Measurements from ENCODE around the gene PAX5. TPM values are rescaled to one million over a fixed set of nuclear protein-coding genes. Genes with fewer than 3 reads are reported as not detected.

Gene PAX5
- total and polyA plus RNA-seq, 4 experiments from 2014 or later = 0.32 TPM; not detected in 3

DNA sequence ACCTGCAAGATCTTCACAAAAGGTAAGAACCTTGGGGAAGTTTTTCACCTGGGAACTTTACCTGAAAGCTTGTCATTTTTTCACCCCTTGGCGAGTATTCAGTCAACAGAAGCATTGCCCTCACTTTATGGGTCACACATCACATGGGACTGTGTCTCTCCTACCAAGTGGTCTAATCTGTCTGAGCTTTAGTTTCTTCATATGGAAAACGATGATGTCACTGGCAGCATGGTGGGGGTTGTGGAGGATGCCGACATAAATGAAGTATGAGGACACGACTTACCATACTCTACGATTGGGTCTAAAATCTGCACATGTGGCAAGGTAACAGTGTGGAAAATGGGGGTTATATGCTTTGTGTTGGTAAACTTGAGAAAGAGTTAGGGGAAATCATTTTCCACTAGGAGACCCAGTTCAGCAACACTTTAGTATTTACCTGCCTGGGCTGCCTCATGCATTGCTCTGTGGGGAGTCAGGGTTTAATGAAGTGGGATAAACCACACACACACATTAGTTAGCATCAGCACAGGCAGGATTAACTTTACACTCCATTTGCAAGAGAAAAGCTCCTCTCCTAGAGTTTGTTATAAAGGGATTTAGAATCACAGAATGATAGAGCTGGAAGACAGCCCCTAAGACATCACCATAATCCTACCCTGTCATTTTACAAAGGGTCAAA lies 19.8 kb upstream of the PAX5 start:
- no peak overlapping the region for H3K27ac Mint-ChIP-seq
- intact Hi-C loops (cut with micrococcal nuclease) = no loop called here
- peaks cover 0 to 2% (median 0%) of the 10 kb centered on the region in 8 donors for H3K9me3 Mint-ChIP-seq
- Histone ChIP-seq H3K4me1 (ENCODE audit: insufficient read depth, low read length) (no peaks in the 10 kb centered on the region), H3K36me3 (ENCODE audit: insufficient read depth, low read length) (no peaks in the 10 kb centered on the region), H3K9me3 (ENCODE audit: control insufficient read depth in 1 of 2, low read length in 2 of 2) (no peaks in the 10 kb centered on the region), H3K27me3 (ENCODE audit: insufficient read depth, low read length) (peaks cover 7% of the 10 kb centered on the region), H3K27ac (ENCODE audit: low read depth, low read length) (no peak overlapping the region), H3K4me3 (ENCODE audit: low read length in 2 of 2) (no peak overlapping the region)
- H3K36me3 Mint-ChIP-seq = no peaks in the 10 kb centered on the region
- CTCF ChIA-PET (ENCODE audit: partially characterized antibody) = no interaction called here
- H3K4me3 Mint-ChIP-seq = no peak overlapping the region
- no peak for DNase-seq
- H3K4me1 Mint-ChIP-seq = no peaks in the 10 kb centered on the region
- POLR2A ChIA-PET (ENCODE audit: partially characterized antibody) = no interaction called here
- peaks cover 31 to 59% of the 10 kb centered on the region in 2 donors for H3K27me3 Mint-ChIP-seq

DNA sequence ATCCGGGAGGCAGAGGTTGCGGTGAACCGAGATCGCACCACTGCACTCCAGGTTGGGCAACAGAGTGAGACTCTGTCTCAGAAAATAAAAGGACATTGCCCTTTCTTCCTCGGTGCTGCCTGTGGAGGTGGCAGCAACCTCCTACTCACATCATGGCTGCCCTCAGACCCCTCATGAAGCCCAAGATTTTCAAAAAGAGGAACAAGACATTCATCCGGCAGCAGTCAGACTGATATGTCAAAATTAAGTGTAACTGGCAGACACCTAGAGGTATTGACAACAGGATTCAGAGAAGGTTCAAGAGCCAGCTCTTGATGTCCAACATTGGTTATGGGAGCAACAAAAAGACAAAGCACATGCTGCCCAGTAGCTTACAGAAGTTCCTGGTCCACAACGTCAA lies 12.6 kb upstream of the PAX5 start:
- Mint-ChIP-seq H3K36me3 (no peaks in the 10 kb centered on the region), H3K9me3 (no peaks in the 10 kb centered on the region), H3K27ac (no peak overlapping the region), H3K27me3 (peaks cover 31 to 37% of the 10 kb centered on the region in 2 donors), H3K4me3 (no peak overlapping the region), H3K4me1 (no peaks in the 10 kb centered on the region)
- intact Hi-C loops (cut with micrococcal nuclease) = no loop called here
- POLR2A ChIA-PET (ENCODE audit: partially characterized antibody) = no interaction called here
- Histone ChIP-seq H3K27ac (ENCODE audit: low read depth, low read length) (no peak overlapping the region), H3K27me3 (ENCODE audit: insufficient read depth, low read length) (no peaks in the 10 kb centered on the region), H3K9me3 (ENCODE audit: control insufficient read depth in 1 of 2, low read length in 2 of 2) (no peaks in the 10 kb centered on the region), H3K4me1 (ENCODE audit: insufficient read depth, low read length) (no peaks in the 10 kb centered on the region), H3K4me3 (ENCODE audit: low read length in 2 of 2) (no peak overlapping the region), H3K36me3 (ENCODE audit: insufficient read depth, low read length) (no peaks in the 10 kb centered on the region)
- CTCF ChIA-PET (ENCODE audit: partially characterized antibody) = no interaction called here
- DNase-seq = no peak

DNA sequence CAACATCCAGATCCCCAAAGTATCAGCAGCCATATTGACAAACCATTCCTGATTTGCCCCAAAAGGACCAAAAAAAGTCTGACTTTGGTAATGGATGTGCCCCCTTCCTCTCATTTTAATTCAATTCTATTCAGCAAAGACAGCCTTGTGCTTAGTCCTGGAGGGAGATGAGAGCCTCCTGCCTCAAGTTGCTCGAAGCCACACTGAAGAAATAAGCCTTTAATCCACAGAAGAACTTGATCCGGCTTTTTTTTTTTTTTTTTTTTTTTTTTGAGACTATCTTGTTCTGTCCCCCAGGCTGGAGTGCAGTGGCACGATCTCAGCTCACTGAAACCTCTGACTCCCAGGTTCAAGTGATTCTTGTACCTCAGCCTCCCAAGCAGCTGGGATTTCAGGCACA lies 8.4 kb upstream of the PAX5 start:
- DNase-seq = no peak
- H3K9me3 Mint-ChIP-seq = peaks cover 0 to 3% (median 0%) of the 10 kb centered on the region in 8 donors
- no peaks in the 10 kb centered on the region for H3K36me3 ChIP-seq (ENCODE audit: insufficient read depth, low read length)
- H3K4me3 ChIP-seq (ENCODE audit: low read length in 2 of 2) = no peak overlapping the region
- intact Hi-C loops (cut with micrococcal nuclease) = no loop called here
- H3K4me3 Mint-ChIP-seq = no peak overlapping the region
- no peak overlapping the region for H3K27ac Mint-ChIP-seq
- H3K27me3 ChIP-seq (ENCODE audit: insufficient read depth, low read length) = peaks cover 18% of the 10 kb centered on the region
- H3K36me3 Mint-ChIP-seq = no peaks in the 10 kb centered on the region
- no peaks in the 10 kb centered on the region for H3K9me3 ChIP-seq (ENCODE audit: control insufficient read depth in 1 of 2, low read length in 2 of 2)
- peaks cover 38 to 46% of the 10 kb centered on the region in 2 donors for H3K27me3 Mint-ChIP-seq
- CTCF ChIA-PET (ENCODE audit: partially characterized antibody) = no interaction called here
- H3K27ac ChIP-seq (ENCODE audit: low read depth, low read length) = no peak overlapping the region
- H3K4me1 ChIP-seq (ENCODE audit: insufficient read depth, low read length) = peaks cover 7% of the 10 kb centered on the region
- peaks cover 0 to 9% (median 5%) of the 10 kb centered on the region in 4 donors for H3K4me1 Mint-ChIP-seq
- POLR2A ChIA-PET (ENCODE audit: partially characterized antibody) = interaction anchor here (0.6 kb wide), 1 partner anchor 18 kb away, joined by 3 read pairs; no protein-coding TSS in a partner anchor

DNA sequence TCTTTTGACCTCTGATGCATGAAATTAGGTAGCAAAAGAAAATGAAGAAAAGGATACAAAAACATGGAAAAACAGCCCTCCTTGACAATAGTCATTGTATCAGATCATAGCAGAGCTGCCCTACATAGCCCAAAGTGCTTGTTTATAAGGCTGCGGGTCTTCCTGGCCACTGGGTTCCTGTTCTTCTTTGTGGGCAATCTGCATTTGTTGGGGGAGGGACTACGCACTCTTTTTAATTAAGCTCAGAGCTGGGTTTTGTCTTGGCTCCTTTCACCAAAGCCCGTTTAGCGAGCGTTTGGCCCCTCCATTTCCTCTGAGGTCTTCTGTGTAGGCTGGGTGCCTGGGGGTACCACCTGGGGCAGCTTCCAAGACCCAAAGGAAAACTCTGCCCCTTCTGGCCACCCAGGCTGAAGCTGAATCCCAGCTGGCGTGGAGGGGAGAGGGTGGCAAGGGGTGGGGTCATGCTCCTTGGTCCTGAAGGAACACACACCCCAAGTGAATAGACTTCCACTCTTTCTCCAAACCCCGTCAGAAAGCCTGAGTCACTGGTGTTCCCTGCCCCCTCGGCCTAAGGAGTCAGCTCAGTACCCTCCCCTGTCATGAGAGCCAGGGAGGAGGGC lies 6.5 kb upstream of the PAX5 start:
- Mint-ChIP-seq H3K27ac (no peak overlapping the region), H3K4me3 (no peak overlapping the region), H3K27me3 (peaks cover 46 to 54% of the 10 kb centered on the region in 2 donors), H3K9me3 (peaks cover 0 to 11% (median 4%) of the 10 kb centered on the region in 8 donors), H3K36me3 (peaks cover 0 to 5% of the 10 kb centered on the region in 2 donors), H3K4me1 (peaks cover 12 to 26% (median 20%) of the 10 kb centered on the region in 4 donors)
- Histone ChIP-seq H3K4me1 (ENCODE audit: insufficient read depth, low read length) (peaks cover 25% of the 10 kb centered on the region), H3K9me3 (ENCODE audit: control insufficient read depth in 1 of 2, low read length in 2 of 2) (no peaks in the 10 kb centered on the region), H3K27me3 (ENCODE audit: insufficient read depth, low read length) (peaks cover 36% of the 10 kb centered on the region), H3K36me3 (ENCODE audit: insufficient read depth, low read length) (no peaks in the 10 kb centered on the region), H3K27ac (ENCODE audit: low read depth, low read length) (no peak overlapping the region), H3K4me3 (ENCODE audit: low read length in 2 of 2) (no peak overlapping the region)
- intact Hi-C loops (cut with micrococcal nuclease) = no loop called here
- CTCF ChIA-PET (ENCODE audit: partially characterized antibody) = no interaction called here
- POLR2A ChIA-PET (ENCODE audit: partially characterized antibody) = no interaction called here
- DNase-seq = no peak

DNA sequence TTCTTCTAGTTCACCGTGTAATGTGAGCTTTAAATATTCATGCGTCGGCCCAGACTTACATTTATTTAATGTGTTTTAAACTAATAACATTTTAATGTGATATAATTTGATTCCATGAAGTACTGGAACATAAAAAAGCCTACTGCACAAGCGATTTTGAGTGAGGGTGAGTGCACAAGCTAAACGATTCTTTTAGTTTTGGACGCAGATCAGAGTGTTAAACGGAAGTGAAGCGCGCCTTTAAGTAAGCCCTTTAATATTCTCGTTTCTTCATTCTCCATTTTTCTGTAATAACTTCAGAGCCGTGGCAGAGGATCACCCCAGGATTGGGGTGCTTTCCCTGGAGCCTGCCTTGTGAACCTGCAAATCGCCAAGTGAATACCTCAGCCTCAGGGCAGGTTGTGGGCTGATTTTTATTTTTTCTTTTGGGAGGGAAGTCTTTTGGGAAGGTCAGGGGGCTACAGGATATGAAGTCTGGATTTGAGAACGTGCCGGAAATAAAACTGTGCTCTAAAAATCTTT lies 4.9 kb upstream of the PAX5 start:
- Histone ChIP-seq H3K27ac (ENCODE audit: low read depth, low read length) (no peak overlapping the region), H3K9me3 (ENCODE audit: control insufficient read depth in 1 of 2, low read length in 2 of 2) (no peaks in the 10 kb centered on the region), H3K27me3 (ENCODE audit: insufficient read depth, low read length) (peaks cover 51% of the 10 kb centered on the region), H3K4me1 (ENCODE audit: insufficient read depth, low read length) (peaks cover 41% of the 10 kb centered on the region), H3K4me3 (ENCODE audit: low read length in 2 of 2) (no peak overlapping the region), H3K36me3 (ENCODE audit: insufficient read depth, low read length) (no peaks in the 10 kb centered on the region)
- ChIA-PET CTCF (ENCODE audit: partially characterized antibody) (interaction anchor here (1.4 kb wide), 1 partner anchor 40 kb away, joined by 3 read pairs; no protein-coding TSS in a partner anchor), POLR2A (ENCODE audit: partially characterized antibody) (no interaction called here)
- H3K4me3 Mint-ChIP-seq = no peak overlapping the region
- peaks cover 55 to 61% of the 10 kb centered on the region in 2 donors for H3K27me3 Mint-ChIP-seq
- intact Hi-C loops (cut with micrococcal nuclease) = no loop called here
- DNase-seq = no peak
- no peak overlapping the region for H3K27ac Mint-ChIP-seq
- peaks cover 14 to 42% (median 28%) of the 10 kb centered on the region in 4 donors for H3K4me1 Mint-ChIP-seq
- peaks cover 0 to 5% of the 10 kb centered on the region in 2 donors for H3K36me3 Mint-ChIP-seq
- H3K9me3 Mint-ChIP-seq = peaks cover 0 to 11% (median 4%) of the 10 kb centered on the region in 8 donors

DNA sequence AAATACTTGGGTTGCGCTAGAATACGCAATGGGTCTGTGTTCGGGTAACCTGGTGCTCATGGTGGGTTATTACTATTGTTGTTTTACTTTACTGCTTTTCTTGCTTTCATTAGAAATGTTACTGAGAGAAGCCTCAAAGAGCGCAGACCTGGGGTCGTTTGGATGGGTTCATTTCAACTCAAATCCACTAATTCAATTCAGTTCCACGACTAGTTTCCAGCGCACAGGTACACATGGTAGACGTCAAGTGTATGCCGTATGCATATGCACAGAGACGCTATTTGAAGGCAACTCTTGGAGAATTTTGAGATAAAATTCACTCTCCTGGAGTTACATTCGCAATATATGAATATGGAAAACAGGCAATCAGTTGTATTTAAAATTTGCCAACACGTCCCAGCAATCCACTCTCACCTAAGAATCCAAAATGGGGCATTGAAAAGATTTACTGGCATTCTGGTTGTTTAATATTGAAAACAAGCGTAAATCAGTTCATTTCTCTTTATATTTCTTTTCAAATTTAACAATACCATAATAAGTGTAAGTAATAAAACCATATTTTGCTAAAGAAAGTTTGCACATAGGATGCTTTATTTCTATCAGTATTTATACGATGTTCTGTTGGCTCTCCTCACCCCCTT lies 4.4 kb upstream of the PAX5 start:
- Mint-ChIP-seq H3K4me3 (peak overlapping the region in 7 of 8 donors; percentile 62 to 94 (median 84)), H3K36me3 (peaks cover 0 to 5% of the 10 kb centered on the region in 2 donors), H3K4me1 (peaks cover 17 to 45% (median 30%) of the 10 kb centered on the region in 4 donors), H3K9me3 (peaks cover 0 to 11% (median 4%) of the 10 kb centered on the region in 8 donors), H3K27ac (no peak overlapping the region), H3K27me3 (peaks cover 55 to 60% of the 10 kb centered on the region in 2 donors)
- Histone ChIP-seq H3K4me3 (ENCODE audit: low read length in 2 of 2) (no peak overlapping the region), H3K4me1 (ENCODE audit: insufficient read depth, low read length) (peaks cover 47% of the 10 kb centered on the region), H3K36me3 (ENCODE audit: insufficient read depth, low read length) (no peaks in the 10 kb centered on the region), H3K9me3 (ENCODE audit: control insufficient read depth in 1 of 2, low read length in 2 of 2) (no peaks in the 10 kb centered on the region), H3K27me3 (ENCODE audit: insufficient read depth, low read length) (peaks cover 57% of the 10 kb centered on the region), H3K27ac (ENCODE audit: low read depth, low read length) (no peak overlapping the region)
- intact Hi-C loops (cut with micrococcal nuclease) = no loop called here
- no peak for DNase-seq
- ChIA-PET CTCF (ENCODE audit: partially characterized antibody) (interaction anchor here (0.5 to 1.4 kb wide), 2 partner anchors 41 to 72 kb away, joined by 3 read pairs; no protein-coding TSS in a partner anchor), POLR2A (ENCODE audit: partially characterized antibody) (no interaction called here)
